T-helper 22 cell (primary cell): ENCODE data around the gene SLC30A9.

ENCODE experiments used
- DNase-seq: peaks from one replicate; pipeline ENCODE4 v3.0.0-alpha.2; 2020; ENCODE audit warnings: low read depth

Gene SLC30A9

DNA sequence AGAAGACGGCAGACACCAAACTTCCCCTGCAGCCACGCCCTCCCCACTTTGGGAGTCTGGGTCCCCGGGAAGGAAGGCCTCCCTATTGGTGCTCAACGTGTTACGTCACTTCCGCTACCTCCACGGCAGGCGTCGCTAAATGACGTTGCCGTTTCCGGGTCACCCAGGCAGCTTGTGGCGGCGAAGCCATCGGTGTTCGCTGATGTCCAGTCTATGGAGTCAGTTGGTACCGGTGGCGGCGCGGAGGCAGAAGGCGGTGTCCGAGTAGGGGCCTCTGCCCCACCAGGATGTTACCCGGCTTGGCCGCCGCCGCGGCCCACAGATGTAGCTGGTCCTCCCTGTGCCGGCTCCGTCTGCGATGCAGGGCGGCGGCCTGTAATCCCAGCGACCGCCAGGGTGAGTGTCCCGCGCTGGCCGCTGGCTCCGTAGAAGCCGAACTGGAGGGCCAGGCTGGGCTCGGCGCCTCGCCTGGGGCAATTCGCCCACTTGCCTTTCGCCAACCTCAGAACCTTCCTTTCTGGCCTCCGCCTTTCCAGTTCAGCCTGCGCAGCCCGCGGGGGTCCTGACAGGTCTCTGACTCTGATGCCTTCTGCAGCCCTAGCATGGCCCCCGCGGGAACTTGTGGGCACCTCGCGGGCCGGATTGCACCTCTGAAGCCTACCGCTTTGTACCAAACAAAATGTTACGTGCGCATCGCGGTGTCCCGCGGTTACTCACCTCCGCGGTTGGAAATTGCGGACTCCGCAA, at the start of gene SLC30A9:
TSS of gene SLC30A9 (plus strand) at position 166 of the 747 bp plus-strand sequence. CDS start at position 288, 122 bp downstream.
- DNase-seq = peak; percentile 91

DNA sequence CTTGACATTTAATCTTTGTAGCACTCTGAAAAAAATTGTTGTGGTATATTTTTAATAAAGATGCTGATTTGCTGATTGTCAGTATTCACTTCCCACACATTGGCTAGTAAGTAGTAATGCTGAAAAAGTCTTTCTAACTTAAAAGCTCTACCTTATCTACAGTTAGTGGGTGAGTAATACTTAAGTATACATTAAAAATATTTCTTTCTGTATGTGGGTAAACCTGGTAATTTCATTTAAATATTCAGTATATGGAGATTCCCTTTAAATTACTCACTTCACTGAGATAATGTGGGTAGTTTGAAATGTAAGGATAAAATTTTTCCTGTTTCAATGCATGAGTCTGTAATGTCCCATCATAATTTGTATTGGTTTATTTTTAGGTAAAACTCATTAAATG, 49.5 kb upstream of the SLC30A9 start:
- DNase-seq = no peak

GRCh38 chr4:41943506-41943905, 46.8 kb upstream of the SLC30A9 start:
- no peak for DNase-seq

- no peak for DNase-seq
Measured at GRCh38 chr4:41944089-41944488, 46.2 kb upstream of the SLC30A9 start.

DNA sequence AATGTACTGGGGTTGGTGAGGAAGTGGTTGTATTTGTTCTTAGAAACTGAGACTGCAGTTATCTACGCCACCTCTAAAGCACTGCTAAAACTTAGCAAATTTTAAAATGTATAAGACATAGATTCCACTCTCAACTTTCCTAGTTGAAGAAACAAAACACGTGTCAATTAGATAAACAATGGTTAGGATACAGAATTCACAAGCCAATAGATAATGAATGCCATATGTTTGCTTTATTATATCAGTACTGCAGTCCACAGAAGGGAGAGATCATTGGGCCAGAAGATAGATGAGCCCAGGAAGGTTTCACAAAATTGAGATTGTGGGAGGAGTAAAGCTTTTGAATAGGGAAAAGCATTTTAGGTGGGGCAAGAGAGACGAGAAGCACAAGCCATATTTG, 40.8 kb upstream of the SLC30A9 start:
- no peak for DNase-seq

GRCh38 chr4:41957634-41958033, 32.7 kb upstream of the SLC30A9 start:
- no peak for DNase-seq

DNA sequence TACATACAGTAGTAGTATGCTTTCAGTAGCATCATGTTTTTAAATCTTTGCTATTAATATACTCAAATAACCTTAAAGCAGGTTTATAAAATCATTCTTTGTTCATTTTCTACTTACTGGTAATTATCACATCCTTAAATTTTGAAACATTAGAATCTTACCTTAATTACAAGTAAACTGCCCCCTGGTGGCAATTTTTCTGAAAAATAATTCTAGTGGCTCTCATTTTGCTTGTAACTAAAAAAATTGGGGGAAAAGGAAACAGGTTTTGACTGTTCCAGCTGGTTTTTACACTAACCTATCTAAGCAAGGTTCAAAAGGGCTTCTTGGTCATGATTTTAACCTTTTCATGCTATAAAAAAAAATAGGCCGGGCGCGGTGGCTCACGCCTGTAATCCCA, 27.2 kb upstream of the SLC30A9 start:
- DNase-seq = no peak

- no peak for DNase-seq
Measured at GRCh38 chr4:41964401-41964800, 25.9 kb upstream of the SLC30A9 start.

DNA sequence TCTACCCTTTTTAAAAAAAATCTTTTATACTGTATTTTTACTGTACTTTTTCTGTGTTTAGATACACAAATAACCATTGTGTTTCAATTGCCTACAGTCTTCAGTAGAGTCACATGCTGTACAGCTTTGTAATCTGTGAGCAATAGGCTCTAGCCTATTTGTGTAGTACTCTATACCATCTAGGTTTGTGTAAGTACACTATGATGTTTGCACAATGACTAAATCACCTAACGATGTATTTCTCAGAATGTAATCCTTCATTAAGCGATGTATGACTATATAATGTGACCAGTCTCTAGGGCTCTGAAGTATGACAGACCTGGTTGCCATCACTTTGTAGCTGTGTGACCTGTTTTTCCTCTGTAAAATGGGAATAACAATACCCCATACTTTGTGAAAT, 22.9 kb upstream of the SLC30A9 start:
- DNase-seq = no peak

DNA sequence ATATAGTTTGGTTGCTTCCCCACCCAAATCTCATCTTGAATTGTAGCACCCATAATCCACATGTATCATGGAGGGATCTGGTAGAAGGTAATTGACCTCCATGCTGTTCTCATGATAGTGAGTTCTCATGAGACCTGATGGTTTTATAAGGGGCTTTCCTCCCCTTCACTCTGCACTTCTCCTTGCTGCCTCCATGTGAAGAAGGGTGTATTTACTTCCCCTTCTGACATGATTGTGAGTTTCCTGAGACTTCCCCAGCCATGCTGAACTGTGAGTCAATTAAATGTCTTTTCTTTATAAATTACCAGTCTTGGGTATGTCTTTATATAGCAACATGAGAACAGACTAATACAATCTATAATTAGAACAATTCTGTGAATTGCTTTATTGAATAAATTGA, 20.7 kb upstream of the SLC30A9 start:
- DNase-seq = no peak

- no peak for DNase-seq
Measured at GRCh38 chr4:41975341-41975740, 15.0 kb upstream of the SLC30A9 start.

- no peak for DNase-seq
Measured at GRCh38 chr4:41976775-41977516, 13.4 kb upstream of the SLC30A9 start.

DNA sequence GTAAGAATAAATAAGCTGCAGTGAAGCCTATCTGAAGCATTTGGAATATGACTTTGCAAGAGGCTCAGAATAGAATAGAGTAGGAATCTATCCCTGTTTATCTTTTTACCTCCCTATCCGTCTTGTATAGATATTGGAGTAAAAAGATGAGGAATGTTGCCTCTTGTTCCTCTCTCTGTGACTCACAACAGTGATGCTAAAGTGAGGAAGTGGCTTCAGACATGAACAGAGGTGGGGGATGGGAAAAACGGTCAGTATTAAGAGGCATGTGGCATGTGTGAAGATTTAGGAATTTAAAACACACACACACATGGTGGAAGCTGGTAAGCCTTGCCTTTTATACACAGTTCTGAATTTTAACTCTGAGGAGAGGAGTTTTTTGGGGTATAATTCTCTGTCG, 12.6 kb upstream of the SLC30A9 start:
- DNase-seq = no peak

GRCh38 chr4:41981456-41981855, 8.9 kb upstream of the SLC30A9 start, which contains the start of gene DCAF4L1:
Gene DCAF4L1 (plus strand): TSS chr4:41981756. CDS start chr4:41981793, 37 bp downstream.
- no peak for DNase-seq

- no peak for DNase-seq
Measured at GRCh38 chr4:41982716-41983115, 7.6 kb upstream of the SLC30A9 start.

DNA sequence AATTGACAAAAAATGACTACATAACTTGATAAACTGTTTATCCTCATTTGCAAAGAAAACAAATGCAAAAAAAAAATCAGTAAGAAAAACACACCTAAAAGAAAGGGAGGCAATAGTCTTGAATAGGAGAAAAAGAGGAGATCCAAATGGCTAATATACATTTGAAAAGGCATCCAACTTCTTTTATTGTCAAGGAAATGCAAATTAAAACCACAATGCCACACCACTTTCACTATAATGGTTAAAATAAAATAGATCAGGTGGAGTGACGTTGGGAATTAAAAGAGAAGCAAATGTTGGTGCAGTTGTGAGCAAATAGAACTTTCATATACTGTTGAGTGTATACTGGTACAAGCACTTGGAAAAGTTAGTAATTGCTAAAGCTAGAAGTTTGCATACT, 5.2 kb upstream of the SLC30A9 start:
- no peak for DNase-seq

GRCh38 chr4:41989994-41990364, 351 bp upstream of the SLC30A9 start:
- no peak for DNase-seq

- no peak for DNase-seq
Measured at GRCh38 chr4:41991916-41992767, 1.8 kb downstream of the SLC30A9 start.

- DNase-seq = no peak
Measured at GRCh38 chr4:41992967-41993857, 2.9 kb downstream of the SLC30A9 start.

- DNase-seq = no peak
Measured at GRCh38 chr4:41994461-41994985, 4.2 kb downstream of the SLC30A9 start.

DNA sequence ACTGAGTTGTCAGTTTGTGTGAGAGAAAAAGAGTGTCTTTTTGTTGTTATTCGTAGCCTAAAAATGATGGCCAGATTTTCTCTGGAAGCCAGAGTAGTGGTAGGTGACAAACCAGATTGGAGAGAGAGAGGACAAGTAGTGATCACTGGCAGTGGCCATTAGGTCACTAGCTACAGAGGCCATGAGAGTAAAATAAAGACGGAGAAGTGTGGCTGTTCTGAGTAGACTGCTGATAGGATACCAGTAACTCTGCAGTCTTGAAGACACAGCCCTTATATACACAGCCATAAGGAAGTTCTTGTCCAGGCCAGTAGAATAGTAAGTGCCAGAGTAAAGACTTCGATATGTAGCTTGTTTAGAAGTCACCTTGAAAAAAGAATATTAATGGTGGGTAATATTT, 7.7 kb downstream of the SLC30A9 start:
- DNase-seq = no peak
